ENCODE results near the gene HAGH.
A peak's percentile ranks its signal among the peaks of the same experiment; 100 is the strongest.

The HAGH gene

GRCh38 chr16:1831186-1832075 is 4.8 kb upstream of the HAGH start:
- no peak for DNase-seq

GRCh38 chr16:1830213-1830612 is 3.6 kb upstream of the HAGH start:
- no peak for DNase-seq

- no peak for DNase-seq
These were observed 2.2 kb upstream of the HAGH start for GRCh38 chr16:1828645-1829410.

DNA sequence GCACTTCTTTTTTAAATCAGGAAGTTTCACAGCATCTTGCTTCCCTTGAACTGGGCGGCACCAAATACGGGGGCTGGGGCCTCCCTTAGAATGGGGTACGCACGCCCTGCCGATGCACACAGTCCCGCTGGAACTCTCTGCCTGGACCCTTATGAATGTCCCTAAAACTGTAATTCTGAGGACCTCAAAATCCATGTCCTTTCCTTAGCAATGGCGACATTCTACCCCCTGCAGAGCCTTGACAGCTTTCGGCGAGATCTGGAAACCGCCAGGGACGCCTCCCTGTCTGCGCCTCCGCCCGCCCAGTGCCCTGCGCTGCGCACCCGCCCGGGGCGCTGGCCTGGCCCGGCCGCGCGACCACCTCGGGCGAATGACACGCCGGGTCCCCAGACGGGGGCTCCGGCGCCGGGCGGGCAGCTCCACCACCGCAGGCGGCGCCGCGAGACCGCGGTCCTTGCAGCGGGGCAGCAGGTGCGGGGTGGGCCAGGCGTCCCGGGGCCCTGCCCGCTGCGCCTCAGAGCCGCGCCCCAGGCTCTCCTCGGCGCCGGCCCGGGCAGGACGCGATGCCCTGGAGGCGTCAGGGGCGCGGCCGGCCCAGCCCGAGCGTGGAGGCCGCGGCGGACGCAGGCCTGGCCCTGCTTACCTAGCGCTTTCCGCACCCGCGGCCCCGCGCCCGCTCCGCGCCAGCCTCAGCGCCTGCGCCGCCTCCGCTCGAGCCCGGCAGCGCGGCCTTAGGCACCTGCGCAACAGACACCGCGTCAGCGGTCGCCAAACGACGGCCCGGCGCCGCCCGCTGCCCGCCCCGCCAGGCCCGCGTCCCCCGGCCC is 548 bp downstream of the HAGH start:
- peak in 1 of 2 experiments; percentile 62 for DNase-seq

- DNase-seq: no peak
These were observed 1.2 kb downstream of the HAGH start for GRCh38 chr16:1825381-1825863.

GRCh38 chr16:1823821-1824220 is 2.8 kb downstream of the HAGH start:
- DNase-seq: no peak

DNA sequence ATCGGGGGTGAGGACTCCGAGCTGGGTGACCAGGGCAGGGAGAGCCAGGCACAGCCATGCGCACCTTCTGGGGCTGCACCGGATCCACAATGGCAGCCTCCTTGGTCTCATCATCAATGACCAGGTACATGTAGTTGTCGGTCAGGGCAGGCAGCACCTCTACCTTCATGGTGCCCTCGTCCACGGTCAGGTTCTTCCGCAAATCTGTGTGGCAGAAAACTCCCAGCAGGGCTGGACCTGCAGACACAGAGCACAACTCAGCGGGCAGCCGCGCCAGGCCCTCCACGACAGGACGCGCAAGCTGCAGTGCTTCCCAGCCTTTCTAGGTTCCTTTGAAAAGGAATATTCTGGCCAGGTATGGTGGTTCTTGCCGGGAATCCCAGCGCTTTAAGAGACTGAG is 3.8 kb downstream of the HAGH start:
- DNase-seq: no peak

GRCh38 chr16:1821861-1822611 is 4.6 kb downstream of the HAGH start:
- DNase-seq: no peak

GRCh38 chr16:1820946-1821290 is 5.7 kb downstream of the HAGH start:
- no peak for DNase-seq

- DNase-seq: no peak
These were observed 6.3 kb downstream of the HAGH start for GRCh38 chr16:1820096-1820945.

- no peak for DNase-seq
These were observed 7.0 kb downstream of the HAGH start for GRCh38 chr16:1819611-1820010.

DNA sequence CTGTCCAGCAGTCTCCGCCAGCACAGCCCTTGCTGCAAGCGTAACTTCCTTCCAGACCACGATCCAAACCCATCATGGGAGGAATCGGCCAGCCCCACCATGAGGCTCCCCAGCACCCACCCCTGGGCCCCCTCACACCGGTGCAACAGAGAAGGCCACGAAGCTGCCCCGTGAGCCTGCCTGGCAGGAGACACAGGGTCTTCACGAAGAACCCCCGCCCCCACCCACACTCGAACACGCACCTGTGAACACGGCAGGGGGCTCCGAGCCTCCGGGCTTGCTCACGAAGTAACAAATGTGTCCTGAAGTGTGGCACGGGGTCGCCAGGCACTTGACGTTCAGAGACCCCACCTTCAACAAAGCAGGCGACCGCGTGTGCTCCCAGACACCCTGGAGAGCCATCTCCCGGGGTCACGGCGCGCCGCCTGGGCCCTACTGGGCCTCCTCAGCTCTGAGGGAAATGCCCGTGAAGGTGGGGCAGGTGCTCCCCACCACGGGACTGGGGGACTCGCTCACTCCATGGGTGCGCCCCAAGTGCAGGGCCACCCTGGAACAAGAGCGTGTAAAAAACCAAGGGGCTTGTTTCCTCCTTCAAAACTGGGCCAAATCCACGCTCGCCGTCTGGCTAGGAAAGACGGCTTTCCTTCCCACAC is 7.6 kb downstream of the HAGH start:
- DNase-seq: no peak

GRCh38 chr16:1818204-1818872 is 8.3 kb downstream of the HAGH start:
- DNase-seq: no peak

DNA sequence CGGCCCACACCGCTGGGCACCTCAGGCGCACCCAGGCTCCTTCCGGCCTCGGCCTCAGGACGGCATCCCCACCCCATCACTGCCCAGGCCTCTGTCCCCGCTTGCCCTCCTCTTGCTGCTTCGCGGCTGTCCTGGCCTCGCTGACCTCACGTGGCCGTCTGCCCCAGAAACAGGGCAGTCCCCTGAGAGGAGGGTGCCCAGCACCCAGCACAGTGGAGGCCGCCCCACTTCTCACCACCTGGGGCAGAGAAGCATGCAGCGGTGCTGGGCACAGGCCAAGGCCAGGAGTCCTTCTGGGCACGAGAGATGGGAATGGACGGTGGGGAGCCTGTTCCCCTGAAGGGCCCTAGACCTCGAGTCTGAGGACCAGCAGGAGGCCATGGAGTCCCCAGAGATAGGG is 8.9 kb downstream of the HAGH start:
- no peak for DNase-seq

DNA sequence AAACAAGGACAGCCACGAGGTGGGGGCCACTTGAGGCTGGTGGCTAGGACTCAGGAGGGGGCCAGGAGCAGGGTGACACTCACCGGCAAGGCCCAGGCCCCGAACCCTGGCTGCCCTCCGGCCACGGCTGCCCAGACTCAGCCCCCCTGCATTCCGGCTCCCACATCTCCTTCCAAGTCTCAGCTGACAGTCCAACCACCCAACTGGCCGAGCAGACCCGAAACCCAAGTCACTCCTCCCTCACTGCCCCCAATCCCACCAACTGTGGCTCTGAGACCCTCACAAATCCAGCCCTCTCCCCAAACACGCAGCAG is 9.4 kb downstream of the HAGH start:
- DNase-seq: no peak

DNA sequence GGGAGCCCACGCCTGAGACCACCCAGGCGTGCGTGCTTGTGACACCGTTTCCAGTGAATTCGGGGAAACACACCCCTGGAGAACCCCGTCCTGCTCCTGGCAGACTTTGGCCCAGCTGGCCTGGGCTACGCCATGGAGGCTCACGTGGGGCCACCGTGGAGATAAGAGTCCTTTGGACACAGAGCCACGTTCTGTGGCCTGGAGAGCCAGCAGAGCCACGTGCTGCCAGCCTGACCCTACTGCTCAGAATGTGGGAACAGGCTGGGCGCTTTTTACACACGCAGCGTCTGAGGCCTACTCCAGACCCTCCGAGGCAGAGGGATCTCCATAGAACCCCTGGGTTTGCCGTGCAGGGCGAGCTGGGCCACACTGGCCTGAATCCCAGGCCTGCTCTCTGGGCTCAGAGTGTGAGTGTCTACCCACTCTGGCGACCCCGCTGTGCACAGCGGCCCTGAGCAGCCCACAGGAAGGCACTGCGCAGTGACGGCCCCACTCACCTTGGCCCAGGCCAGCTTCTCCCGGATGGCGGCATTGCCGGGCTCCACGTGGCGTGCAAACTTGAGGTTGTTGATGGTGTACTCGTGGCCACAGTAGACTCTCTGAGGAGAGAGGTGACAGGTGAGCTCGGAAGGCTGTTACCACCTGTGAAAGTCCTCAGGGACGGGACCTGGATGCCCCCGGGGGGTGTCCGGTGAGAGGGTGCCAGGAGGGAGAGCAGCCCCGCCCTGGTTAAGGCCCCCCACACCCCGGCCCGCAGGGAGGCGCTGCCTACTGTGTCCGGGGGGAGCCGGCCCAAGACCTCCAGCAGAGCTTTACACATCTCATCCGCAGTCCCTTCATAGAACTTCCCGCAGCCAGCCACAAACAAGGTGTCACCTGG is 10.0 kb downstream of the HAGH start:
- DNase-seq: no peak

GRCh38 chr16:1815461-1815860 is 11.2 kb downstream of the HAGH start:
- no peak for DNase-seq

GRCh38 chr16:1812732-1813163 is 13.9 kb downstream of the HAGH start:
- DNase-seq: peak; percentile 2 to 65

- no peak for DNase-seq
These were observed 16.1 kb downstream of the HAGH start for GRCh38 chr16:1810536-1810935.

Measured in NCI-H446 (cell line).